Measurements from ENCODE around the gene SFXN2. TPM values are rescaled to one million over a fixed set of nuclear protein-coding genes. Genes with fewer than 3 reads are reported as not detected.
A peak's percentile ranks its signal among the peaks of the same experiment; 100 is the strongest.

The SFXN2 gene
- total RNA-seq, 2 donors from 2014 or later, result 2.4 to 6.5 TPM

DNA sequence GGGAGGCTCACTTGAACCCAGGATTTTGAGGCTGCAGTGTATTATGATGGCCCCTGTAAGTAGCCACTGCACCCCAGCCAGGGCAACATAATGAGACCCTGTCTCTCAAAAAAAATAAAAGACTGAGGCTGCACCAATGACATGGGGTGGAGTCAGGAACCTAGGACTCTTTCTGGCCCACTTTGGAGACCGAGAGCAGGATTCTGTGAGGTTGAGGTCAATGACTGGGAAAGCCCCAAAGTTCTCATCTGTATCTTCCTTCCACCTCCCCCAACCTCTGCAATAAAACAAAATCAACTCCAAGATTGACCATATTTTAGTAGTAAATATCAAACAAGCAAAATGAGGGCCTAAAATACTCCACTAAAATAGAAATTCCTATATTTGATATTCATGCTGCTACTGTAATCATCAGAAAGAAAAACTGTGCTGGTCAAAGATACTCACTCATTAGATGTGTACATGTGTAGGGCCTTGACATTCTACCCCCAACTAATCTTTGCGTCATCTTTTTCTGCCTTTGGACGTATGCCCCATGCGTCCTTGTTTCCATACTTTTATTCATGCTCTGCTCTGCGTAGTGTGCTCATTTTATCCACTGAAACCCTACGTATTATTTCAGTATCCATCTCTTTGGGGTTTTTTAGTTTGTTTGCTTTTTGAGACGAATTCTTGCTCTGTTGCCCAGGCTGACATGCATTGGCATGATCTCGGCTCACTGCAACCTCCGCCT is 53.2 kb downstream of the SFXN2 start:
- peak; percentile 22 for DNase-seq (ENCODE audit: low spot score)
- intact Hi-C loops (cut with DNase I), result no loop called here

GRCh38 chr10:102769375-102770107 is 55.1 kb downstream of the SFXN2 start:
- no peak for DNase-seq (ENCODE audit: low spot score)
- intact Hi-C loops (cut with DNase I), result no loop called here

DNA sequence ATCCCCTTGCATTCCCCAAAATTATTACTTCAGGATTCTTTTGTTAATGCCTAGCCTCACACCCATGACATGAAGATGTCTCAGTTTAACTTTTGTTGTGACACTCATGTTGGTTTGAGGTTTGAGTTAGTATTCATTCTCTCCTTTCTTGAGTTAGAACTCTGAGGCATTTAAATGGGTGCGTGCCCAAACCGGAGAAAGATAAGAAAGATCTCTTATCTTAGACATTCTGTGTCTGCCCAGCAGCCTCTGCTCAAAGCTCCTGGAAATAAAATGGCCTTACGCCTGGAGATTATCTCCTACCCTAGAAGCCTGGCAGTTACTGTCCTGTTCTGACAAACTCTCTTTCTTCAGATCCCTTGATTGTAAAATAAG is 55.7 kb downstream of the SFXN2 start:
- DNase-seq (ENCODE audit: low spot score), result no peak
- intact Hi-C loops (cut with DNase I), result no loop called here

- DNase-seq (ENCODE audit: low spot score), result no peak
- intact Hi-C loops (cut with DNase I), result no loop called here
Measured at GRCh38 chr10:102770792-102771191, 56.4 kb downstream of the SFXN2 start.

DNA sequence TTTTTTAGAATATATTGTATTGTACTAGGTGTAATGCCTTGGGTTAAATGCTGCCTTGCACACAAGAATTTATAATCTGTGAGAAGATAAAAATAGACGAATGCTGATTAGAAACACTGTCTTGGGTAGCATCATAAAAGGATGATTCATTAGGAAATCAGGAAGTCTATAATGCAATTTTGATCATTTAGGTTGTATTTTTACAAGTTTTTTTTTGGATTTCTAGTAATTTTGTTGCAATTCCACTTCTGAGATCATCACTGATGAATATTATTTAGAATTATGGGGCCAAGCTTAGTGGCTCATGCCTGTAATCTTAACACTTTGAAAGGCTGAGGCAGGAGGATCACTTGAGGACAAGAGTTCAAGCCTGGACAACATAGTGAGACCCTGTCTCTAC is 58.9 kb downstream of the SFXN2 start:
- intact Hi-C loops (cut with DNase I), result no loop called here
- no peak for DNase-seq (ENCODE audit: low spot score)

DNA sequence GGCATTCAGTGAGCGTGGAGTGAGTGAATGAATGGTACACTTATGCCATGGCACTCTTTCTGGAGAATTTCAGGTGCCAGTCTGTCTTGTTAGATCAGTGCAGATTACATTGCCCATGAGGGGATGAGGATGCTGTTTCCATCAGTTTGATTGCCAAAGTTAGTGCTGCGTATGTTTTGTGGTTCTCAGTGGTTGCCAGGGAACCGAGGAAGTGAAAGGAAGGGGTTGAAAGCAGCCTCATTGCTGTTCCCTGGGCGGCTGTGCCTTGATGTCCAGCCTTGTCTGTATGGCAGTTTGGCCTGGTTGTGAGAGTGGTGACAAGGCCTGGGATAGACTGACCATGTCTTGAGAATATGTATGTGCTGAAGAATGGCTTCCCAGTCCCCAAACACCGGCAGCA is 59.5 kb downstream of the SFXN2 start:
- intact Hi-C loops (cut with DNase I), result no loop called here
- DNase-seq (ENCODE audit: low spot score), result peak; percentile 79

DNA sequence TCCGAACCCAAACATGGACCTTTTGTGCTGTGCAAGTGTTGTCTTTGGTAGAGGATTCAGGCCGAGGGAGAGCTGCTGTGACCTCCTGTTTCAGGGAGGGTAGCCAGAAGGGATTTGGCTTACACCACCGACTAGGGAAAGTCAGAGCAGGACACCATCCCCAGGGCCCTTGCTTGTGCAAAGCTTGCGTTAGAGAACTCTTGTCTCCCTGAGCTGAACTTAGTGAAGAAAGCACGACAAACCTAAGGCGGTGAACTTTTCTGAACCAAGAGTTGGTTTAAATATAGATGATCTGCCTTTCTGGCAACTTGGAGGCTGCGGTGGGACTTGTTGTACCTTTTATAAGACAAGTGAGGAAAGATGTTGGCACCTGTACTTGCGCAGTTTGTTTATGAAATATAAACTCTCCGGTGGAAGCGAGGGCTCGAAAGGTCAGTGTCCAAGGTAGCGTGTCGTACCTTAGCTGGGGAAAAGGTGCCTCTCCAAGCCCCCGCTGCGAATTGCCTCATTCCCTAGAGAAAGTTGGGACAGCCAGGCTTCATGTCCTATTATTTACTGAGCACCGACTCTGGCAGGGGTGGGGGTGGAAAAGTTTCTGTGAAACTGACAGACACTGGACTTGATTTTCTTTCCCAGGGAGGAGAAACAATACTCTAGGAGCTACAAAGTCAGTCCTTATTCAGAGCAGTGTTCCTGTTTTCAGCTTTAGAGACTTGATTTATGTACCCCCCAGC is 60.9 kb downstream of the SFXN2 start:
- intact Hi-C loops (cut with DNase I), result no loop called here
- DNase-seq (ENCODE audit: low spot score), result peak; percentile 90

DNA sequence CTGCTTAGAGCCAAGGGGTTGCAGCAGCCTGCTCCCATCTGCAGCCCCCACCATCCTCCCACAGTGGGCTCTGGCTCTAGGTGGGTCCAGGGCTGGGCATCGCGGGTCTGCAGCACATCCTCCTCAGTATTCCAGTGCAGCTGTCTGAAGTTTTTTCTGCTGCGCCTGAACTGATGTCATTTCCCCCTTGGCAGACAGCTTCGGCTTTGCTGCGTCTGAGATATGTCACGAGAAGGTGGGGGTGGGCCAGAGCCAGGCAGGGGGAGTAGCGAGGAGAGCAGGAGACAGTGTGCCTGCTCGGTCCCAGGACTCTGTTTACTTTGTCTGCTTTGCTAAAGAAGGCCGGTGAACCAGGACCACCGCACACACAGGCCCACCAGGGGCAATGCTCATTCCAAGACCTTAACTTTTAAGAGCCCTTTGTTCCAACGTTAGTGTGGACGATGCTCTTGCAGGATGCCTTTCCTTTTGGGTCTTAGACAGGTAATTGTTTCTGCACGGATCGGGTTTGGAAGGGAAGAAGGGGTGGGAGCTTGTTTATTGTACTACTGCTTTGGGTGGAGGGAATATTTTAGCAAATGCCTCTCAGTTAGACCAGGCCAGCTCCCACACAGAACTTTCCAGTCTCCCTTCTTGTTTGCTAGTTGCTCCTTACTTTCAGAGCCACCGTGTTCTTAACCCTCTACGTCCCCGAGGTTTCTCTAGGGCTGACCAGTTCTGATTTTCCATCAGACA is 61.7 kb downstream of the SFXN2 start:
- DNase-seq (ENCODE audit: low spot score), result peak; percentile 95
- intact Hi-C loops (cut with DNase I), result no loop called here

GRCh38 chr10:102776779-102777456 is 62.5 kb downstream of the SFXN2 start:
- intact Hi-C loops (cut with DNase I), result no loop called here
- peak; percentile 91 for DNase-seq (ENCODE audit: low spot score)

DNA sequence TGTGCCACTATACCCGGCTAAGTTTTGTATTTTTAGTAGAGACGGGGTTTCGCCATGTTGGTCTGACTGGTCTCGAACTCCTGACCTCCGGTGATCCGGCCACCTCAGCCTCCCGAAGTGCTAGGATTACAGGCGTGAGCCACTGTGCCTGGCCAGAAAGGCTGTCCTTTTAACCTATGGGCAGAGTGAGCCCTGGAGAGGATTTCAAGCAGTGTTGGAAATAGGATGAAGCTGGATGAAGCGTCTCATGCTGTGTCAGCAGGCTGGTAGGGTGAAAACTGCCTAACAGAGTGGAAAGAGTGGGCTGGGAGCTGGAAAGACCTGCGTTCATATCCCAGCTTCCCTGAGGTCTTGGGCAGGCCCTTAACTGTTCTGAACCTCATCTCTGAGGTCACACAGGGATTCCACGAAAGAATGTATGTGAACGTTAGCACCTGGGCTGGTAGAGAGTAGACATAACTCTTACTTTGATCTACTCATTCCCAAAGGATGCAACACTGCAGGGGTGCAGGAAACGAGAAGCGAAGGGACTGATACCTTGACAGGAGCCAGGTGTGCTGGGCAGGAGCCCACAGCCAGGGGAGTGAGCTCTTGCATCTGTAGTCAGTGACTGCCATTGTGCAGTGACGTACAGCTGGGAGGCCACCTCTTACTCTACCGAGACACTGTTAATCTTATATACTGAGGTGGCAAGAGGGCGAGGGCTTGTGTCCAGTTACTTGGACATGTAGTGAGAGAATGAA is 63.4 kb downstream of the SFXN2 start:
- intact Hi-C loops (cut with DNase I), result loop anchor here in 1 of 2 donors (1.0 kb wide), 1 partner anchor 28 kb away; no protein-coding TSS in a partner anchor
- DNase-seq (ENCODE audit: low spot score), result no peak

- DNase-seq (ENCODE audit: low spot score), result no peak
- intact Hi-C loops (cut with DNase I), result loop anchor here in 1 of 2 donors (1.0 kb wide), 1 partner anchor 28 kb away; no protein-coding TSS in a partner anchor
Measured at GRCh38 chr10:102778781-102779180, 64.3 kb downstream of the SFXN2 start.

GRCh38 chr10:102779680-102780526 is 65.5 kb downstream of the SFXN2 start:
- no peak for DNase-seq (ENCODE audit: low spot score)

DNA sequence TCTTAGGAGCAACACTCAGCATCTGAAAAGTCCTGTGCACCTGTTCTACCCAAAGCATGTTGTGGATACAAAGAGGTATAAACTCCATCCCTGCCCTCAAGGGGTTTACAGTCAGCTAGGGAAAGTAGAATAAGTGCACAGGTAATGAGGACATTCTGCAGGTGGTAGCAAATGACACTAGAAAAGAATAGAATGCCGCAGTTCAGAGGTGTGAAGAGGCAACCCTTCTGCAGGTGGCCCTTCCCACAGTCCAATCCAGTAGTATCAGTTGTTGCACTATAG is 66.0 kb downstream of the SFXN2 start:
- no peak for DNase-seq (ENCODE audit: low spot score)
- intact Hi-C loops (cut with DNase I), result no loop called here

More at GRCh38 chr10:102779680-102780526, 65.5 kb downstream of the SFXN2 start:
- intact Hi-C loops (cut with DNase I), result no loop called here

DNA sequence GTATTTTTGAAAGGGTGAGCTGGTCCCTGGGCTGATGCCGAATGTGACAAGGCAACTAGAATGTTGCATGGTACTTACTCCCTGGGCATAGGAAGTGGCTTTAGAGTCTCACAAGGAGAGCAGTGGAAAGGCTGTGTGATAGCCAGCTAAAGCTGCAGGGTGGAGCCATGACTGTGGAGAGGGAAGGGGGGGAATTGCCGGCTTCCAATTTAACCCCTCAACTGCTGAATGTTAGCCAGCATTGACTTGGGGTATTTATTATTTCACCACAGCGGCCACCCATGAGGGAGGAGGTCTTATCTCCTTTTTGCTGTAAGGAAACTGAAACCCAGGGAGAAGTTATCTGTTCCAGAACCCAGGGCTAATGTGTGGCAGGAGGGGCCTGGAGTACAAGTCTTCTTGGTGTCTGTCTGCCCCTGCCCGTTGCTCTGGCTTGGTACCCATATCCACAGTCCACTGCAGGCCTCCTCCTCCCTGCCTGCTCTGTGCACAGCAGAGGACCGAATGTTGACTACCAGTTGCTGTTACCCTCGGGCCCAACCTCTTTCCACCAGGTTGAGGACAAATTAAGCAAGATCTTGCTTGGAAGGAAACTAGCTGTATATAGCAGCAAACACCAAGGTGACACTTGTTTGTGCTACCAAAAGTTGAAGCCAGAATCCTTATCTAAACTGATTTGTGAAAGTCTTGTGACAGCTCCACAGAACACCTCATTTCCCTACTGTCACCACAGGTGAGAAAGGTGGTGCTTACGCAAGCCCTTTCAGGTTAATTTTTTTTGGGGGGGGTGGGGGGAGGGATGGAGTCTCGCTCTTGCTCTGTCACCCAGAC is 66.9 kb downstream of the SFXN2 start:
- DNase-seq (ENCODE audit: low spot score), result peak; percentile 43
- intact Hi-C loops (cut with DNase I), result no loop called here

GRCh38 chr10:102781921-102782557 is 67.6 kb downstream of the SFXN2 start:
- intact Hi-C loops (cut with DNase I), result no loop called here
- peak; percentile 7 for DNase-seq (ENCODE audit: low spot score)
